ENCODE data around the gene KRT79.

Gene KRT79

GRCh38 chr12:52787324-52788191, 46.6 kb downstream of the KRT79 start:
- no peak for FAIRE-seq

DNA sequence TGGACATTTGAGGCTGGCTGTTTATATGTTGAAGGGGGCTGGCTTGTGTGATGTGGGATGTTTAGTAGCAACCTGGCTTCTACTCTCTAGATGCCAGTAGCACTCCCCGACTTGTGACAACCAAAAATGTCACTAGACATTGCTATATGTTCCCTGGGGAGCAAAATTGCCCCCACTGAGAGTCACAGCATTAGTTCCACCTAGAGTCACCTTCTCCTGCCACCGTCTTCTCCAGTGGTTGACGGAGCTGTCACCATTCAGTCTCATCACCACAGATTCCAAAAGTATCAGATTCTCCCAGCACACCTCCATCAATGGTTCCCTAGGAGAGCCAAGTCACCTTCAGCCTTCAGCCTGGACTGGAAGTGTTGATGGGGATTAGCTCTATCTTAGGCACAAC, 49.2 kb downstream of the KRT79 start:
- no peak for TF ChIP-seq CTCF (IDR thresholded peaks at IDR 0.05; ENCODE audit: insufficient read depth, missing control alignments)
- DNase-seq (ENCODE audit: insufficient read length, low spot score) (no peak), FAIRE-seq (no peak)

More at GRCh38 chr12:52787324-52788191, 46.6 kb downstream of the KRT79 start:
- DNase-seq (ENCODE audit: insufficient read length, low spot score) = no peak
- TF ChIP-seq CTCF (IDR thresholded peaks at IDR 0.05; ENCODE audit: insufficient read depth, missing control alignments) = no peak

GRCh38 chr12:52783563-52784316, 50.4 kb downstream of the KRT79 start:
- no peak for FAIRE-seq
- TF ChIP-seq CTCF (IDR thresholded peaks at IDR 0.05; ENCODE audit: insufficient read depth, missing control alignments) = no peak
- no peak for DNase-seq (ENCODE audit: insufficient read length, low spot score)

- FAIRE-seq (no peak), DNase-seq (ENCODE audit: insufficient read length, low spot score) (no peak)
- TF ChIP-seq CTCF (IDR thresholded peaks at IDR 0.05; ENCODE audit: insufficient read depth, missing control alignments) = no peak
Measured at GRCh38 chr12:52782502-52782901, 51.6 kb downstream of the KRT79 start.

DNA sequence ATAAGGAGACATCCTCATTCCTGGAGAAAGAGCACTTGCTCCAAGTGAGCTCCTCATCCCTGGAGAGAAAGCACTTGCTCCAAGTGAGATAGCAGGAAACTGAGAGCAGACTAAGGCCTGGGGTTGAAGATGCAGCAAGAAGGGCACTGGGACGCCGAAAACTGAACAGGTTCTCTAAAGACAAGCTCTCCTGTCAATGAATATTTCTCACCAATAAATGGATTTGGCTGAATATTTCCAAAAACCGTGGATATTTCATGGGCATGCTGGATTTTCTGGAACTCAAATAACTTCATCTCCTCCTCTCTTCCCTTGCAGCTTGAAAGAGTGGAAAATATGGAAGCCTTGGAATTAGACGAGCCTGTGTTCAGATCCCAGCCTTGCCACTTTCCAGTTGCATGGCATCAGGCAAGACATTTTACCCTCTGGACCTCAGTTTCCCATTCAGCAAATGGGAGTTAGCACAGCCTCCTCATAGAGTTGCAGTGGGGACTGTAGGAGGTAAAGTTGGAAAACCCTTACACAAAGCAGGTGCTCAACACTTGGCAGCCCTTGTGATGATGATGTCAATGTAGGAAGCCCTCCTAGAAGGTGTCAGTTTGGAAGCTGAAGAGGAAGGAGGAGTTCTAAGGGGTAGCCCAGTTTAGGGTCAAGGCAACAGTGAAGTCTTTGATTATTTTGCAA, 52.6 kb downstream of the KRT79 start:
- no peak for TF ChIP-seq CTCF (IDR thresholded peaks at IDR 0.05; ENCODE audit: insufficient read depth, missing control alignments)
- FAIRE-seq (no peak), DNase-seq (ENCODE audit: insufficient read length, low spot score) (no peak)

GRCh38 chr12:52779914-52780313, 54.2 kb downstream of the KRT79 start:
- TF ChIP-seq CTCF (IDR thresholded peaks at IDR 0.05; ENCODE audit: insufficient read depth, missing control alignments) = no peak
- DNase-seq (ENCODE audit: insufficient read length, low spot score) = no peak
- FAIRE-seq = no peak
